ENCODE measurements around the gene CP.

CP gene

DNA sequence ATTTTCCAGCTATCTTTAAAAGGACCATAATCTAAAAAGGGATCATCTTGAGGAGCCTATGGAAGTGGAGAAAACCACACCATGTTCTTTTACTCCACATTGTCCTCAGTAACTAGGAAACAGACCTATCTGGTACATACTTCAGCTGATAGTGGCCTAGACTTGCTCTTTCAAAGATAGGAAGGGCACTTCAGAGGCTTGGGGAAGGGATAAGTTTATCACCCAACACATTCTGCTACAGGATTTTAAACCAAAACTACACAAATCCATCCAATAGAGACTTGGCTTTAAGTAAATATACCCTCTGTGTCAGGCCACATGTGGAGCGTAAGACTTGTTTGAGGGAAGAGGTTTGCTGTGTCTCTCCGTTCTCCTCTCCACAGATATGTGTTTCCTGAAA lies 35.4 kb downstream of the CP start:
- DNase-seq (ENCODE audit: low read depth) = no peak

DNA sequence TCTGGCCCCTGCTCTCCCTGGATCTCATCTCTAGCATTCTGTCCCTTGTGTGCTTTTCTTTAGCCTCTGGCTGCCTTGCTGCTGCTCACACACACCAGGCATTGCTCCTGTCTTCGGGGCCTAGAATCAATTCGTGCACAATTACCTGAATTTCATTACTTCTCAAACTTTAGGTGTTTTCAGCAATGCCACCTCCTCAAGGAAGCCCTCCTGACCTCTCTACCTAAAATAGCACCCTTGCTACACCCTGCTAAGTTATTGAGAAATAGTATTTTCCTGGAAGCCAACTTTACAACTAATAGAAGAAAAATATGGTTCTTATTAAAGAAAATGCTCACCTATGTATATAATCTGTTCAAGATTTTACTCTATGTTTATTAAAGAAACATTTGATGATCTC lies 40.4 kb downstream of the CP start:
- DNase-seq (ENCODE audit: low read depth) = no peak

DNA sequence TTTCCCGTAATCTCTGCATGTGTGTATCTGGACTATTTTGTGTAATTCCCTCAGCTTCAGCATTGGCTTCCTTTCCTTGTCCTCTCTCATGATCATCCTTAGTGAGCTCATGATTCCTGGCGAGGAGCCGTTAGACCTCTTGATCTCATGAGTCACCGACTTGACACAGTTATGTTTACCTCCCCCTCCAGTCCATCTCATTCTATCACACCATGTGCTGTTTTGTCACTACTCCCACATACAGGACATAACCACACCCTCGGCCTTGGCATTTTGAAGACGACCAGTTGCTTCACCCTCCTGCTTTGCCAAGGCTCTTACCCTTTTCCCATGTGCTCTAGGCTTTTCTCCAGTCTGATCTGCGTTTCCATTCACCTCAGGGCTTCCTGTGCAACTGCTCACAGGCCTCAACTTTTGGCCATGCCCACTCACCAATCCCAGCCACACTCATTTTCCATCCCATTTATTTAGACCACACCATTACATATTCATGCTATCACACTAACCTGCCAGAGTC lies 41.5 kb downstream of the CP start:
- DNase-seq (ENCODE audit: low read depth) = no peak

DNA sequence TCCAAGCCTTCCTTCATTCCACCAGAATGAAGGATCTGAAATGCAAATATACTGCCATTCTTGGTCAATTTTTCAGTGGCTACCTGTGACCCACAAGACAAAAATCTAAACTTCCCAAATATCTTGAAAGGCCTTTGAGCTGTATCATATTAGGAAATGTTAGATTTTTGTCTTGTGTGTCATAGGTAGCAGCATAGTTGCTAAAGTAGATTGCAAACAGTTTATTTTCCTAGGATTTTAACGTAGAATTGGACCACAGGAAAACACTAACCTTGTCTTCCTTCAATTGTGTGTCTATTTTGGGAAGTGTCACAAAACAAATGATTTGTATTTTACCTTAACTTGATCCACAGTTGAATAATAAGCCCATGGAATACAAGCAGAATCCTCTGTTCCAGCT lies 42.4 kb downstream of the CP start:
- no peak for DNase-seq (ENCODE audit: low read depth)

DNA sequence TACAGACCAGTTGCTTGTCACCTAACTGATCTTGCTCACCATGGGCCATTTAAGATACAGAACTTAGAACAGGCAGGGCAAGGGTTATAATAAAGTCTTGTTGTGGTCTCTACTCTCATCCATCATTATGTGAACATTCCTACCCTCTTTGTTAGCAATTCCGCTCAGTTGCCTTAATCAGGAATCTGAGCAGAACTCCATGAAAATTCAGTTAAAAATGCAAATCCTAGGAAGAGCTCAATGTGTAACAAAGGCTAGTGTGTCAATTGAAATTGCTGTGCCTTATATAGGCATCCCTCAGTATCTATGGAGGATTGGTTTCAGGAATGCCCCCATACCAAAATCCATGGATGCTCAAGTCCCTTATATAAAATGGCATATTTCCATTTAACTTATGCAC lies 44.5 kb downstream of the CP start:
- no peak for DNase-seq (ENCODE audit: low read depth)

DNA sequence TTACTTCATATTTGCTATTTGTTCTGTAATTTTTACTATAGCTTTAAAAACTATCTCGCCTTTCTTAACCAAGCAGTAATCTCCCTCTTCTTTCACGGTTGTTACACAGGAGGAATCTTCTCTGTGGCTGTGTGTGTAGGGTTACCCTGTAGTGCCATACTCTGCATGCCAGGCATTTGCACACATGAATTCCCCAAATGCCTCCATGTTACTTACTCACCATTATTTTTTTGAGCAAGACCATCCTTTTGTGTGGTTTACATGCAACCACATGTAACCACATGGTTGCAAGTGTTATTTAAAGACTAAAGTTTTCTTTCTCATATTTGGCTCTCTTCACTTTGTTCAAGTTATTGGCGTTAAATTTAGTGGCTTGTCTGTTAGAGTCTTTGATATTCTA lies 46.7 kb downstream of the CP start:
- DNase-seq (ENCODE audit: low read depth) = no peak

DNA sequence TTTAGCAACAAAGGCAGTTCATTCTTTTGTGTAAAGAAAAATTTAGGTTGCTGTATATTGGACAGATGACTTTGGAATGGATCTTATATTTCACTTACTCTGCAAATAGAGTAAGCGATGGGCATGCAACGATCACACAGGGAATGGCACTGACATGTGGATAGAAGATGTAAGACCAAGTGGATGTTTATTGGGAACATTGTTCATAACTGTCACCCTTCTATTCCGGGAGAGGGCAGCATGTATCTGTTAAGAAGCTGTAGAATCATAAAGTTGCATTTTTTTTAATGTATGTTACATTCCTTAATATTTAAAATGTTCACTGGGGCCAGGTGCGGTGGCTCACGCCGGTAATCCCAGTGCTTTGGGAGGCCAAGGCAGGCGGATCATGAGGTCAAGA lies 51.0 kb downstream of the CP start:
- no peak for DNase-seq (ENCODE audit: low read depth)

DNA sequence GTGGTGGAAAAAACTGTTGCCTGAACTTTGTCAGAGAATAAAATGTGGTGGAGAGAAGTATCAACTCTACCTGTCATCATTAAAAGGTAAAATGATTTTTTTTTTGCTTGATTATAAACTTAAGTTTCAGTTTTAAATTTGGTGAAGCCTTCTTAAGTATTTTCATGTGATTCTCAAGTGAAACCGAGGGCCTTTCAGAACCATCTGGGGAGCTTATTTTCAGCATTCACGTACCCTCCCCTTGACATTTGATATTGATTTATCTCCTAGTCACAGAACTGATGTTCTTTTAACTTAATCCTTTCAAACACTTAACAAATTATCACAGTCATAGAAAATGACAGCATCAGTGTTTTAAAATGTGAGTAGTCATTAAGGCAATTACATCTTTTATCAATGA lies 53.7 kb downstream of the CP start:
- no peak for DNase-seq (ENCODE audit: low read depth)

DNA sequence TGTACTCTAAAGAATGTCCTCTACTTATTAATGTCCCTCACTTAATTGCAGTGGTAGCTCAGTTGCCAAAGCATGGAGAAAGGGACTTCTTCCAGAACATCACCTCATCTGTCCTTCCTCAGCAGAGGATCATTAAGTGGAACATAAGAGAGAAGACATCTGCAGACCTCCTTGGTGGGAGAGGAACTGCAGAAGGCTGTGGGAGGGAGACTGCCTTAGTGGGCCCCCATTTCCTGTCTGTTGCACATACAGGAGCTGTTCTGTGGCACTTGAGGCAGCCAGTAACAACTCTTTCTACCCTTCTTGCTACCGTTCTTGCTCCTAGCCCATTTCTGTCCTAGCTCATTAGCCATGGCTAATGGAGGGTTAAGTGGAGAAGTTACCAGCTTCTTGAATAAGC lies 58.6 kb downstream of the CP start:
- DNase-seq (ENCODE audit: low read depth) = no peak

DNA sequence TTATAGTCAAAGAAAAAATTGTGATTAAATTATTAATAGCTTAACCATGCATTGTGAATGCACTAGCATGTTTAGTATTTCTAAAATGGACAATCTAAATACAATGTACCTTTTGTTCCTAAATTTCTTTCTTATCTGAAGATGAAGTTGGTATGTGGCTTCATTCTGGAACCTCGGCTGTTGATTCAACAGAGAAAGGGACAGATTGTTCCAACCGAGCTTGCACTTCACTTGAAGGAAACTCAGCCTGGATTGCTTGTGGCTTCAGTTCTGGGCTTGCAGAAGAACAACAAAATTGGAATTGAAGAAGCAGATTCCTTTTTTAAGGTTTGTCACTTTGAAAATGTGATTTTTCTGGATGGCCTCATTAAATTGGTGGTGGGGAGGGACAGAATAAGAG lies 59.6 kb downstream of the CP start:
- no peak for DNase-seq (ENCODE audit: low read depth)

DNA sequence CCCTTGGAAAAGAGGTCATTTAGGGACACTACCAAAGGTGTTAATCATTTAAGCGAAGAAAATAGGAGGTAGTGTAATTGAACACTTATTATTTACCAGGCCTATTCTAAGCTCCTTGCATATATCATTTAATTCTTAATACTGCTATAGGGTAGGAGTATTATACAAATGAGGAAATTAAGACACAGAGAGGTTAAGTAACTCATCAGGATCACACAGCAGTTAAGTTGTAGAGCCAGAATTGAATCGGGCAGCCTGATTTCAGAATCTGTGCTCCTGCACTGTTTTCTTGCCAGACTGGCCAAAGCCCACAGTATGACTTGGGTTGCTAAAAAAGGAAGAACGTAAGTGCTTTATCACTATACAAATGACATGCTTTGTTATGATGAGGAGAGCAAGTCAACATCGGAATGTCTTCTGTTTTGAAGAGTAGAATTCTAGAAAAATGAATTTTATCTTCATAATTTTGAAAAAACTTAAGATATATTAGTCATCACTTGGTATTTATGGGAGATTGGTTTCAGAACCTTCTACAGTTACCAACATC lies 60.8 kb downstream of the CP start:
- no peak for DNase-seq (ENCODE audit: low read depth)

DNA sequence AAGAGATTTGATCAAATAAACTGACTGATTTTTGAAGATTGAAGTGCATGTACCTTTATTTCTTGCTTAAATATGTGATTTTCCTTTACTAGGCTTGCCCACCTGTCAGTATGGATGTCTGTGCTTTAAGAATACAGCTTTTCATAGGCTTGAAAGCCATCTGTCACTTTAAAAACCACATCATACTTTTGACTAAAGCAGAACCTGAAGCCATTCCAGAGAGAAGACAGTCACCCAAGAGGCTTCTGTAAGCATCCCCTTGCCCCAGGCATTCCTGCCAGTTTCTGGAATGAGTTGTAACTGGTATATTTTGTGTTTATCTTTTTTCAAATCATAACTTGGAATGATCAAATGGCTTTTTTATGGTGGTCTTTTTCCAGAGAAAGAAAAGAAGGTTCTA lies 68.2 kb downstream of the CP start:
- no peak for DNase-seq (ENCODE audit: low read depth)

DNA sequence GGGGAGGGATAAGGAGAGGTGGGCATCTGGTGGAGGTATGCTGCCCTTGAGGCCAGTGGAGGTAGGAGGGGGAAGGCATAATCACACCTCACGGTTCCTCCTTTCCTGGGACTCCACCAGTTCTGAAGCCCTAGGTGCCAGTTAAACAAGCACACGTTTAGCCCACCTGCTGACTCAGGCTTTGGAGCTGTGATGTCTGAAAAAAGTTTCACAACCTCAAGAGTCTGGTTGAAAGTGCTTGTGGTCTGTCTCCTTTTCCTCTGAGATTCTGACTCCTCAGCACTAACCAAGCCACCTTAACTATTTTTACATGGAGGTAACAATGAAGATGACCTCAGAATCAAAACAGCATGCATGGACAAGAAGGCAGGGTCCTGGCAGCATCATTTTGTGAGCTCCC lies 69.2 kb downstream of the CP start:
- peak; percentile 5 for DNase-seq (ENCODE audit: low read depth)

DNA sequence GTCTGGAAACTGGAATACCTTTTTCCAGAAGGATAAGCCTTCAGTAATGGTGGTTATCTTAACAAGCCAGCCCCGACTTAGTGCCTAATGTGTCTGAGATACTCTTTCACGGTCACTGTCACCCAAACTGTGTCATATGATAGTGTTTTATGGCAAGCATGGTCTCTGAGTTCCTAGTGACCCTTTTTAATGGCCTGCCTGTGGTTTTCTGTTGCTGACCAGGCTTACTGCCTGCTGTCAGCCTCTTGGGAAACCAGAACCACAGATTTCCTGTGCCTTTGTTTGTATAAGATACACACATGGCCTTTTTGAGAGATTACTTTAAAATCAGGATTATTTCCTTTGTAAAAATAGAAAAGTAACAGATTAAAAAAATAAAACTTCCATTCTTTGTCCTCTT lies 69.8 kb downstream of the CP start:
- no peak for DNase-seq (ENCODE audit: low read depth)

DNA sequence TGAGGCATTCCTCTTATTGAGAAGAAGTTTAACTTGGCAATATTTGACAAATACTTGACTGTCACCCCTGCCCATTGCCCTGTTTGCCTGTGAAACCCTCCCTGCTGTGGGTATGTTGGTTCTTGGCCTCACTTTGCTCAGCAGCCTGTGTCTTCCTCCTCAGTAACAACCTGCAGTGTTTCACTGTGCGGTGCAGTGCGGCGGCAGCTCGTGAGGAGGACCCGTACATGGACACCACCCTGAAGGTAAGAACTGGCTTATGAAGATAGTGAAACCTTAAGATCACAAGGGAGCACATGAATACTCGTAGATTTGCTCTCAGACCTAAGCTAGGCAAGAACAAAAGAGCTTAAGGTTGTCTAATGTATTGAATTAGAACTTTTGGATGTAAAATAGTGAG lies 71.2 kb downstream of the CP start:
- DNase-seq (ENCODE audit: low read depth) = no peak

DNA sequence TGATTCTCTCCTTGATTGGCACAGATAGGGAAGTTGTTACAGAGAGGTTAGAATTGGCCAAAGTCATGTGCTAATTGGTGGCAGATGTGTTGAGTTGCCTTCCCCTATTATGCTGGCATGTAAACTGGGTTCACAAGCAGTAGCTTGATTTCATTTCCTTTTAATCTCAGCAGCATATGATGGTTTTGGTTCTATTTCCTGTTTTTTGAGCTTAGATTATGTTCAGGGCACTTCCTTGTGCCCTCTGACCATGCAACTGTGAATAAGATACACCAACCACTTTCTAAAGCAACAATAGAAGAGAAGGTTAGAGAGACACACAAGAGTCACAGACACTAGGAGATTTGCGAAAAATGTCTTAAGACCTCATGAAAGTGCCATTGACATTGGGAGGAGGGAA lies 75.7 kb downstream of the CP start:
- DNase-seq (ENCODE audit: low read depth) = no peak

DNA sequence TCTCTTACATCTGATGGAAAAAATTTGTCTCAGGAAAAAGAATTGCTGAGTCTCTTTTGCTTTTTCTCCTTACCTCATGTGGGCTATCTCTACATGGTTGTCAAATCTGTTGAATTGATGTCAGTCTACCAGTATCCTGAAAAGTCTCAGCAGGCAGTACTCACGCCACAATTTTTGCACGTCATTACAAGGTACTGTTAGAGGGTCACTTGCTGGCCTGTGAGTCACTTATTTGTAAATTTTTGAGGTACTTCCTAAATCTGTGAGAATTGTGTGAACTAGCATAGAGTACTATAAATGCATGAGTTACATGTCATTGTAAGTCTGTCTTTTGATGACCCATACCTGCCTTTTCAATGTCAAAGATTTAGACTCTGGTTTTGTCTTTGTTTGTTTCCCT lies 76.3 kb downstream of the CP start:
- DNase-seq (ENCODE audit: low read depth) = no peak

DNA sequence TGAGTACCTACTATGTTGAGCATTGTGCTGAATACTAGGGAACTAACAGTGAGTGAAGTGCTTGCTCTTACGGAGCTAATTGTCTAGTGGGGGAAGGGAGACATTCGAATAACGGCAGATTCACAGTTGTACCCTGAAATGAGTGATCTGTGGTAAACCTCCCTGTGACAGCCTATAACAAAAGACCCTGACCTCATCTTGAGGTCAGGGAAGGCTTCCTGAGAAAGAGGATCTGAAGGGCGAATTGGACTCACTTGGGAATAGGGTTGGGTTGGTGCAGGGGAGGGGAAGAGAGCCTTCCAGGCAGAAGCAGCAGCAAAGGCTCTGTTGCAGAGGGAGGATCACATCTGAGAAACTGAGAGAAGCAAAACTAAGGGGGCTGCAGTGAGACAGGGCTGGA lies 78.9 kb downstream of the CP start:
- DNase-seq (ENCODE audit: low read depth) = no peak

DNA sequence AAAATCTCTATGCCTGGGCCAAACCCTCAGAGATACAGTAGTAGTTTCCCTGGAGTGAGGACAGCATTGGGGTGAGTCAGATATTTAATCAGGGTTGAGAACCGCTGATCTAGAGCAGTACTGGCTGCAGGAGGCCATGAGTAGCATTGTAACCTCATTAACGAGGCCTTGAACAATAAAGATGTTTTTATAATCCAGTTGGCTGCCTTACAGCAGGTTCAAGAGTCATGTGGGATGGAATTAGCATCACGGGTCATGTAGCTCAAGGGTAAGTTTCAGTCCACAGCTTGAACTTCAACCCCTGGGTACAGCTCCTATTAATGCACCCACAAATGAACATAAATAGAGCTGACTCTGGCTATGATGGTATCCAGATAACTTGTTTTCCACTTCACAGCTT lies 87.1 kb downstream of the CP start:
- no peak for DNase-seq (ENCODE audit: low read depth)

DNA sequence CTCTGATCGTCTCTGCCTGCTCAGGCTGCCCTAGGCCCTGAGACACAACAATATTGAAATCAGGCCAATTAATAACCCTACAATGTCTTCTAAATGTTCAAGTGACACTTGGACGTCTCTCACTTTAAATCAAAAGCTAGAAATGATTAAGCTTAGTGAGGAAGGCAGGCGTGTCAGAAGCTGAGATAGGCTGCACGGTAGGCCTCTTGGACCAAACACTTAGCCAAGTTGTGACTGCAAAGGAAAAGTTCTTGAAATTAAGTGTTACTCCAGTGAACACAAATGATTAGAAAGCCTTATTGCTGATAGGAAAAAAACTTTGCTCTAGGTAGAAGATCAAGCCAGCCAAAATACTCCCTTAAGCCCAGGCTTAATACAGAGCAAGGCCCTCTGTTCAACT lies 90.0 kb downstream of the CP start:
- DNase-seq (ENCODE audit: low read depth) = no peak

DNA sequence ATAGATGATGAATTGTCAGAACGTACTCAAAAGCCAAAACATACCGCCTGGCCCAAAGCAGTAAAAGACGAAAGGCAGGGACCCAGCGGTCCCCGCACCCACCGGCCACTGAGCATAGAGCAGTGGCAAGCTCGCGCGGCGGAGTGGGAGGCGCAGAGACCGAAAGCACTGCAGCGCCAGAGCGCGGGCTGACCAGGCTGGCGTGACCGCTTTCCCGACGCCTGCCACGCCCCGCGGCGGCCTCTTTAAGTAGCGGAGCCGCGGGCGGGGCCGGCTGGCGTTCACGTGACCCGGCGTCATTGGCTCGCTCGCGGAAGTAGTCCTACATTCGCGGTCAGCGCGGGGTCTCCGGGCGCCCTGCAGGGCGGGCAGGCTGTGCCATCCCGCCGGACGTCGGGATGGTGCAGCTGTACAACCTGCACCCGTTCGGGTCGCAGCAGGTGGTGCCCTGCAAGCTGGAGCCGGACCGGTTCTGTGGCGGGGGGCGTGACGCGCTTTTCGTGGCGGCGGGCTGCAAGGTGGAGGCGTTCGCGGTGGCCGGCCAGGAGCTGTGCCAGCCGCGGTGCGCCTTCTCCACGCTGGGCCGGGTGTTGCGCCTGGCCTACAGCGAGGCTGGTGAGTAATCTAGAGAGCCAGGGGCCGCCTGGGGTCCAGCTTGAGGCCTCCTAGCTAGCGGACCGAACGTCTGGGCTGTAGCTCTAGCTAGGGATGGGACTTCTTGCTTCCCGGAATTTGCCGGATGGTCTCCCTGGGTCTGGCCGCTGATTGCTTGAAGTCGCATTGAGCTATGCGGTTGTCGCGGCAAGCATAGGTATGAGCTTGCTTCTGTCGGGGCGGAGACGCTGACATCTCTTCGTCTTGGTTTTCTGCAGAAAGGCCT lies 92.1 kb downstream of the CP start, which contains the start of gene HPS3:
Gene HPS3, plus strand, starts transcription at position 313 of the 880 bp plus-strand sequence. Its CDS starts 86 bp downstream, at position 399.
- peak; percentile 81 for DNase-seq (ENCODE audit: low read depth)

DNA sequence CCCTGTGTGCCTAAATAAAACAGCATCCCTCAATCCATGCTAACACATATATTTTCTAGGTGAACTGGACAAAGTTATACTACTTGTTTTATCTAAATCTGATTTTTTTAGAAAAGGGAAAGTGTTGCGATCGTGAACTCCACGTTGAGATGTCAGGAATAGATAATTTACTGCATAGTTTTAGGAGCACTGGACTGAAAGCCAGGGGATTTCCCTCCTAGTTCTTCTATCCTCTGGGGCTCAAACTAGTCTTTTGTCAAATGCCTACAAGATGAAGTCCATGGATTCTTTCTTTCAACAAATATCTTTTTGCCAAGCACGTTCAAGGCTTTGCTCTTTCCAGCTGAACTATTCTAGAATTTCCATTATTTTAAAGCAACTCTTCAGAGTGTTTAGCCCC lies 92.8 kb downstream of the CP start:
- DNase-seq (ENCODE audit: low read depth) = no peak

DNA sequence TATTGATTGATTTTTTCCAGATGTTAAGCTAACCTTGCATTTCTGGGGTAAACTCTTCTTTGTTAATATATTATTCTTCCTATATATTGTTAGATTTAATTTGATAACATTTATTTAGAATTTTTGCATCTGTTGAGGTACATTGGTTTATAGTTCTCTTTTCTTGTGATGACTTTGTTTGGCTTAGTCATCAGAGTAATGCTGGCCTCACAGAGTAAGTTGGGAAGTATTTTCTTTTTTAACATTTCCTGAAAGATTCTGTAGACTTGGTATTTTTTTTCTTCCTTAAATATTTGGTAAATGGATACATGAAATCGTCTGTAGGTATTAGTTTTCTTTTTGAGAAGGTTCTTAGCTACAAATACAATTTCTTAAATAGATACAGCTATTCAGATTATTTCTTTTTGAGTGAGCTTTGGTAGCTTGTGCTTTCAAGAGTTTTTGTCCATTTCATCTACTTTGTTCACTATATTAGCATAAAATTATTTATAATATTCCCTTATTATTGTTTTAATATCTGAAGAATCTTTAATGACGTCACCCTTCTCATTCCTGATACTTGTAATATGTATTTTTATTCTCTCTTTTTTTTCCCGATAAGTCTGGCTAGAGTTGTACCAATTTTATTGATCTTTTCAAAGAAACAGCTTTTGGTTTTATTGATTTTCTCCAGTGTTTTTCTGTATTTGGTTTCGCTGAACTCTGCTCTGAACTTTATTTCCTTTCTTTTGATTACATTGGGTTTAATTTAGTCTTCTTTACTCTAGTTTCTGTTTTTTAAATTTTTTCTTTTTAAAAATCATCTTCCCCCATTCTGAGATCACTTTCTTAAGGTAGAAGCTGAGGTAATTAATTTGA lies 98.7 kb downstream of the CP start:
- no peak for DNase-seq (ENCODE audit: low read depth)
